Measurements from ENCODE around the gene SRSF7.

The SRSF7 gene

GRCh38 chr2:38751596-38752410 lies 642 bp upstream of the SRSF7 start:
- DNase-seq = peak; percentile 6

GRCh38 chr2:38750011-38750890 lies 910 bp downstream of the SRSF7 start:
- DNase-seq = peak; percentile 43

- DNase-seq = no peak
Observed at GRCh38 chr2:38748943-38749804, 2.0 kb downstream of the SRSF7 start.

- DNase-seq = no peak
Observed at GRCh38 chr2:38748391-38748790, 2.8 kb downstream of the SRSF7 start.

- DNase-seq = no peak
Observed at GRCh38 chr2:38747819-38748218, 3.3 kb downstream of the SRSF7 start.

GRCh38 chr2:38747007-38747424 lies 4.1 kb downstream of the SRSF7 start:
- no peak for DNase-seq

GRCh38 chr2:38745267-38745666 lies 5.9 kb downstream of the SRSF7 start:
- DNase-seq = no peak

- peak; percentile 10 for DNase-seq
Observed at GRCh38 chr2:38744399-38744780, 6.8 kb downstream of the SRSF7 start.

- no peak for DNase-seq
Observed at GRCh38 chr2:38743672-38744398, 7.3 kb downstream of the SRSF7 start.

- DNase-seq = no peak
Observed at GRCh38 chr2:38742797-38743559, 8.2 kb downstream of the SRSF7 start.

GRCh38 chr2:38740851-38741731 lies 10.1 kb downstream of the SRSF7 start:
- DNase-seq = peak; percentile 70

GRCh38 chr2:38739524-38739923 lies 11.6 kb downstream of the SRSF7 start:
- no peak for DNase-seq

- no peak for DNase-seq
Observed at GRCh38 chr2:38737925-38738324, 13.2 kb downstream of the SRSF7 start.

- peak; percentile 93 for DNase-seq
Observed at GRCh38 chr2:38737000-38737698, 14.0 kb downstream of the SRSF7 start.

GRCh38 chr2:38735999-38736320 lies 15.2 kb downstream of the SRSF7 start:
- DNase-seq = no peak

- no peak for DNase-seq
Observed at GRCh38 chr2:38734299-38735058, 16.7 kb downstream of the SRSF7 start.

GRCh38 chr2:38733300-38733971 lies 17.7 kb downstream of the SRSF7 start:
- DNase-seq = no peak

- no peak for DNase-seq
Observed at GRCh38 chr2:38731684-38732221, 19.4 kb downstream of the SRSF7 start.
